Cardiac septum (tissue), 1 donor: ENCODE data around the gene C4A. TPM values are rescaled to one million over a fixed set of nuclear protein-coding genes. Genes with fewer than 3 reads are reported as not detected.
A peak's percentile ranks its signal among the peaks of the same experiment; 100 is the strongest.
"Not testable (repeated sequence)": the region's sequence is repeated elsewhere in the genome, so short reads cannot be mapped to it uniquely, and the experiment has no call there.

Source experiments
- DNase-seq: peaks from one replicate; pipeline ENCODE4 v3.0.0-alpha.2; 2020; ENCODE audit warnings: low spot score
- intact Hi-C: fragments of 100-400 bp; cut with DNase I; formaldehyde crosslinking; loops from one replicate; pipeline ENCODE4 v1.14.0; 2022
- microRNA-seq: library from miRNA; unstranded; fragments of <30 nt; microRNA quantifications from one replicate; pipeline ENCODE4 v1.2.0, GENCODE V29; 2020
- total RNA-seq: library from RNA; stranded (reverse); fragmentation: NEBNext Ultra II Directional; extraction: Animal tissue kit (Norgen Biotek cat#: 25700); gene quantifications from one replicate; pipeline ENCODE4 v1.2.1, GENCODE V29; 2021
- donor health status: DM: no; HTN: no; CAD: no.

Gene C4A
- total RNA-seq, 1 donor from 2014 or later, result 131 TPM

- intact Hi-C loops, DNase-seq: not testable (repeated sequence)
Observed at GRCh38 chr6:32043589-32044380, 61.9 kb downstream of the C4A start.

- intact Hi-C loops, DNase-seq: not testable (repeated sequence)
Observed at GRCh38 chr6:32044916-32045315, 63.1 kb downstream of the C4A start.

- intact Hi-C loops, result loop anchor here (2.0 kb wide), 1 partner anchor 63 kb away; the partner anchor contains the start of gene TNXB
- DNase-seq, result no peak
Observed at GRCh38 chr6:32045811-32046449, 64.1 kb downstream of the C4A start.

GRCh38 chr6:32046450-32047083 lies 64.7 kb downstream of the C4A start:
- DNase-seq, result no peak
- intact Hi-C loops, result loop anchor here (2.0 kb wide), 1 partner anchor 62 kb away; the partner anchor contains the start of gene TNXB

GRCh38 chr6:32047084-32047478 lies 65.2 kb downstream of the C4A start:
- DNase-seq, result no peak
- intact Hi-C loops, result loop anchor here (2.0 kb wide), 1 partner anchor 62 kb away; the partner anchor contains the start of gene TNXB

- DNase-seq, result no peak
- intact Hi-C loops, result loop anchor here (2.0 kb wide), 1 partner anchor 61 kb away; the partner anchor contains the start of gene TNXB
Observed at GRCh38 chr6:32047539-32047854, 65.6 kb downstream of the C4A start.

GRCh38 chr6:32047855-32048766 lies 66.3 kb downstream of the C4A start:
- DNase-seq, result peak; percentile 86
- intact Hi-C loops, result loop anchor here (2.0 kb wide), 1 partner anchor 61 kb away; the partner anchor contains the start of gene TNXB

GRCh38 chr6:32049149-32049548 lies 67.3 kb downstream of the C4A start:
- DNase-seq, intact Hi-C loops: not testable (repeated sequence)

- intact Hi-C loops, DNase-seq: not testable (repeated sequence)
Observed at GRCh38 chr6:32049736-32050135, 67.9 kb downstream of the C4A start.

- DNase-seq, result no peak
- intact Hi-C loops, result no loop called here
Observed at GRCh38 chr6:32050562-32050961, 68.7 kb downstream of the C4A start.

Small RNA genes lying within 50 kb of the gene (microRNA-seq; reads per million reads assigned to microRNA genes)
- gene MIR1236, result not detected

Other genes starting within 250 kb of the C4A start
- gene CLIC1, start 245.5 kb upstream of the C4A start, total RNA-seq, result 131 TPM
- gene MSH5, start 242.1 kb upstream of the C4A start, total RNA-seq, result 1.7 TPM
- 0.86 TPM for gene SAPCD1, start 219.4 kb upstream of the C4A start, total RNA-seq
- gene VWA7, start 204.7 kb upstream of the C4A start, total RNA-seq, result 21.5 TPM
- 35.0 TPM for gene VARS1, start 186.3 kb upstream of the C4A start, total RNA-seq
- 24.0 TPM for gene LSM2, start 175.1 kb upstream of the C4A start, total RNA-seq
- gene HSPA1L, start 166.8 kb upstream of the C4A start, total RNA-seq, result 2.4 TPM
- gene HSPA1A, start 166.5 kb upstream of the C4A start, total RNA-seq, result 296 TPM
- gene HSPA1B, start 154.3 kb upstream of the C4A start, total RNA-seq, result 221 TPM
- 19.4 TPM for gene NEU1, start 119.2 kb upstream of the C4A start, total RNA-seq
- gene SLC44A4, start 103.1 kb upstream of the C4A start, total RNA-seq, result not detected
- gene EHMT2, start 84.4 kb upstream of the C4A start, total RNA-seq, result 14.5 TPM
- gene ZBTB12, start 80.0 kb upstream of the C4A start, total RNA-seq, result 5.2 TPM
- gene C2, start 54.3 kb upstream of the C4A start, total RNA-seq, result 5.1 TPM
- gene CFB, start 36.0 kb upstream of the C4A start, total RNA-seq, result 5.0 TPM
- 46.7 TPM for gene NELFE, start 23.1 kb upstream of the C4A start, total RNA-seq
- gene SKIC2, start 22.9 kb upstream of the C4A start, total RNA-seq, result 33.2 TPM
- gene DXO, start 9.9 kb upstream of the C4A start, total RNA-seq, result 14.0 TPM
- gene C4B, start 32.7 kb downstream of the C4A start, total RNA-seq, result 92.4 TPM
- 2.0 TPM for gene CYP21A2, start 56.4 kb downstream of the C4A start, total RNA-seq
- gene TNXB, start 127.3 kb downstream of the C4A start, total RNA-seq, result 59.9 TPM
- 40.8 TPM for gene ATF6B, start 146.2 kb downstream of the C4A start, total RNA-seq
- 1.9 TPM for gene FKBPL, start 148.2 kb downstream of the C4A start, total RNA-seq
- gene PRRT1, start 169.9 kb downstream of the C4A start, total RNA-seq, result 0.83 TPM
- gene PPT2, start 172.1 kb downstream of the C4A start, total RNA-seq, result 15.6 TPM
- 5.1 TPM for gene EGFL8, start 182.5 kb downstream of the C4A start, total RNA-seq
- gene AGPAT1, start 194.0 kb downstream of the C4A start, total RNA-seq, result 47.2 TPM
- gene RNF5, start 196.3 kb downstream of the C4A start, total RNA-seq, result 60.7 TPM
- 3.5 TPM for gene AGER, start 202.2 kb downstream of the C4A start, total RNA-seq
- gene PBX2, start 208.1 kb downstream of the C4A start, total RNA-seq, result 46.9 TPM
- 6.9 TPM for gene GPSM3, start 210.6 kb downstream of the C4A start, total RNA-seq
- 31.2 TPM for gene NOTCH4, start 242.0 kb downstream of the C4A start, total RNA-seq